Testis (tissue), 3 donors: ENCODE data around the gene WEE1. TPM values are rescaled to one million over a fixed set of nuclear protein-coding genes. Genes with fewer than 3 reads are reported as not detected.

Experiments
- DNase-seq: peaks from one replicate; pipeline ENCODE4 v3.0.0-alpha.2; 2019
- H3K27ac ChIP-seq, 2 donors: fragments of 200-600 bp; sonication (generic); one replicate each; pipeline ENCODE4 v1.5.1; 2019
- H3K27me3 ChIP-seq: fragments of 200-600 bp; sonication (generic); one replicate; pipeline ENCODE4 v1.5.1; 2019
- H3K36me3 ChIP-seq: fragments of 200-600 bp; sonication (generic); one replicate; pipeline ENCODE4 v1.5.1; 2017; ENCODE audit warnings: low read depth; ENCODE audit errors: missing control alignments
- H3K4me1 ChIP-seq: fragments of 200-600 bp; sonication (generic); one replicate; pipeline ENCODE4 v1.5.1; 2019
- H3K4me3 ChIP-seq, 2 donors: fragments of 200-600 bp; sonication (generic); one replicate each; pipeline ENCODE4 v1.5.1; 2017 to 2019
- H3K9me3 ChIP-seq: fragments of 200-600 bp; sonication (generic); one replicate; pipeline ENCODE4 v1.5.1; 2017
- POLR2A ChIP-seq: fragments of 450-650 bp; IDR thresholded peaks from one replicate; pipeline ENCODE4 v1.6.1; 2017; ENCODE audit warnings: antibody characterized with exemption, mild to moderate bottlenecking, moderate library complexity
- WGBS, 2 donors: methylation state at CpG; one replicate each; pipeline ENCODE4 v1.1.5; 2018; 5-methylcytosine and 5-hydroxymethylcytosine counted together
- intact Hi-C: fragments of 100-400 bp; cut with DNase I; formaldehyde crosslinking; loops from one replicate; pipeline ENCODE4 v1.15.1; 2023; ENCODE audit warnings: low total_unique reads
- polyA plus RNA-seq: library from polyadenylated mRNA; stranded (reverse); fragments of 350-450 nt; fragmentation: Illumina TruSeq; extraction: RNeasy Lipid Tissue Mini Kit (QIAGEN cat#74804); gene quantifications from one replicate; pipeline ENCODE4 v1.2.3, GENCODE V29; 2014; ENCODE audit warnings: low read depth, low replicate concordance; ENCODE audit not compliant: insufficient read depth
- total RNA-seq, 2 donors: library from RNA; depleted of rRNA; stranded (reverse); fragments of >200 nt; gene quantifications; one replicate each; pipeline ENCODE4 v1.2.3, GENCODE V29; 2016
- TF ChIP-seq, protein P1 (sequence below), 3 experiments: fragments of 450-650 bp in 2 of 3; fragments of 200-600 bp in 1 of 3; sonication (generic) in 1 of 3; IDR thresholded peaks; one replicate each; pipeline ENCODE4 v1.5.1; 2016 to 2019; ENCODE audit warnings: antibody characterized with exemption in 3 of 3, mild to moderate bottlenecking in 2 of 3, moderate library complexity in 1 of 3

Gene WEE1
- total and polyA plus RNA-seq, 3 donors from 2014 or later = 34.3 to 100 (median 59.8) TPM

DNA sequence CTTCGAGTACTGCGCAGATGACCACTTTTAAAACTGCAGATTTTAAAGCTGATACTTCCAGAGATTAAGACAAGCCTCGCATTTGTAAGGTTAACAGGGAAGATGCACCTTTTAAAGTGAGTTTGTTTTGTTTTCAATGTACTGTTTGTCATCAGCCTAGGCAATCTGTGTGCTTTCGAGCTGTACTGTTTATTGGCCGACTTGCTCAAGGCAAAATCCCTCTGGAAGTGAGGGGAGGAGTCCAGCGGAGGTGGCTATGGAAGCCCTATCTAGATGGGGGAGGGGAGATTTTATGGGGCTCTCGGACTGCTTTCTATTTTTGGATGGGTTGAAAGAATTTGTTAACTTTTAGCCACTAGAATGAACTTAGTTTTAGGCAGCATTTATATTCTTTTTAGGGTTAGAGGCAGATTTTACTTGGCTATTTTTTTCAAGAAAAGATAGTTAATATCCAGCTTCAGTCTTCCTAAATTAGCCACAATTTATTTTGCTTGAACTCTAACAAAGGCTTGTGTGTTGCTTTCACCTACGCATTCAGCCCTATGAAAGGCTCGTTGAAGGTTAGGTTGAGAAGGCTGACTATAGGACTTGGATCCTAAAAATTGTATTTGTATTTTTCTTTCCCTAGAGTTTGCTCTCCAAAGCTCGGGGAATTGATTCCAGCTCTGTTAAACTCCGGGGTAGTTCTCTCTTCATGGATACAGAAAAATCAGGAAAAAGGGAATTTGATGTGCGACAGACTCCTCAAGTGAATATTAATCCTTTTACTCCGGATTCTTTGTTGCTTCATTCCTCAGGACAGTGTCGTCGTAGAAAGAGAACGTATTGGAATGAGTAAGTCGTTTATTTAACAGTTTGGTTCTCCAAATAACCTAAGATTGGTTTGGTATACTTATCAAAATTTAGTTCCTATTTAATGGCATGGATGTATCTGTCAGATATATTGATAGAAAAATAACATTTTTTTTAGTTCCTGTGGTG lies 2.1 kb downstream of the WEE1 start:
- TF ChIP-seq POLR2A = no peak
- TF ChIP-seq, protein P1, sequence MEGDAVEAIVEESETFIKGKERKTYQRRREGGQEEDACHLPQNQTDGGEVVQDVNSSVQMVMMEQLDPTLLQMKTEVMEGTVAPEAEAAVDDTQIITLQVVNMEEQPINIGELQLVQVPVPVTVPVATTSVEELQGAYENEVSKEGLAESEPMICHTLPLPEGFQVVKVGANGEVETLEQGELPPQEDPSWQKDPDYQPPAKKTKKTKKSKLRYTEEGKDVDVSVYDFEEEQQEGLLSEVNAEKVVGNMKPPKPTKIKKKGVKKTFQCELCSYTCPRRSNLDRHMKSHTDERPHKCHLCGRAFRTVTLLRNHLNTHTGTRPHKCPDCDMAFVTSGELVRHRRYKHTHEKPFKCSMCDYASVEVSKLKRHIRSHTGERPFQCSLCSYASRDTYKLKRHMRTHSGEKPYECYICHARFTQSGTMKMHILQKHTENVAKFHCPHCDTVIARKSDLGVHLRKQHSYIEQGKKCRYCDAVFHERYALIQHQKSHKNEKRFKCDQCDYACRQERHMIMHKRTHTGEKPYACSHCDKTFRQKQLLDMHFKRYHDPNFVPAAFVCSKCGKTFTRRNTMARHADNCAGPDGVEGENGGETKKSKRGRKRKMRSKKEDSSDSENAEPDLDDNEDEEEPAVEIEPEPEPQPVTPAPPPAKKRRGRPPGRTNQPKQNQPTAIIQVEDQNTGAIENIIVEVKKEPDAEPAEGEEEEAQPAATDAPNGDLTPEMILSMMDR (IDR thresholded peaks at IDR 0.05) = no peak
- H3K36me3 ChIP-seq = no peaks in the 10 kb centered on the region
- intact Hi-C loops = no loop called here
- DNase-seq = peak; percentile 68
- WGBS, 2 donors = 5 to 9% methylated on average over 17 of the region's 17 CpGs
- peak overlapping the region; percentile 74 to 77 for H3K4me3 ChIP-seq
- peak overlapping the region; percentile 86 to 88 for H3K27ac ChIP-seq
- H3K9me3 ChIP-seq = no peaks in the 10 kb centered on the region
- H3K4me1 ChIP-seq = no peaks in the 10 kb centered on the region
- no peaks in the 10 kb centered on the region for H3K27me3 ChIP-seq

DNA sequence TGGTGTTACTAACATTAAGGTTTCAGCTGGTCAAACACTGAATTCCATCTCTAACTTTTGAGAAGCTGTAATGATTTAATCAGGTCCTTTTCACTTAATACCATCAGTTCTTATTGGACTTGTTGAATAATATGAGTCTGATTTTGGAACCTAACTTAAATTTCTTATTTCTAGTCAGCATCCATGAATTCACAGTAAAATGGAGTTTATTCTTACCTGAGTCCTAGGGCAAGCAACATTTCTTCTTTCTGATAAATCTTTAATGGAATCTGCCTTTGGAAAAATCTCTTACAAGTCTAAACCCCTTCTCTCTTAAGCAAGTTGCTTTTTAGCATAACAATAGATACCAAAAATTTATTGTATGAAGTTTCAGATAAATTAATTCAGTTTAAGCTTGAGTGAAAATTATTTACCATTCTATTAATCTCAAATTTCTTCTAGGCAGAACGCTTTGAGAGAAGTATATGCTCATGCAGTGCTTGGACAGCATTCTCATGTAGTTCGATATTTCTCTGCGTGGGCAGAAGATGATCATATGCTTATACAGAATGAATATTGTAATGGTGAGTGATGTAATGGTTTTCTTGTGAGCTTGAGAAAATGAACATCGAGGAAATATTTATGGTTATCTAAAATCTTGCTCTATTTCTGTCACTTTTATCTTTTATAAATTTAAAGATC lies 3.4 kb downstream of the WEE1 start:
- Histone ChIP-seq H3K9me3 (no peaks in the 10 kb centered on the region), H3K36me3 (no peaks in the 10 kb centered on the region), H3K27me3 (no peaks in the 10 kb centered on the region), H3K4me3 (no peak overlapping the region), H3K27ac (no peak overlapping the region), H3K4me1 (no peaks in the 10 kb centered on the region)
- intact Hi-C loops = no loop called here
- WGBS, 2 donors = 56 to 60% methylated on average over 4 of the region's 4 CpGs
- TF ChIP-seq, protein P1 (IDR thresholded peaks at IDR 0.05) = no peak
- TF ChIP-seq POLR2A = no peak
- DNase-seq = no peak

DNA sequence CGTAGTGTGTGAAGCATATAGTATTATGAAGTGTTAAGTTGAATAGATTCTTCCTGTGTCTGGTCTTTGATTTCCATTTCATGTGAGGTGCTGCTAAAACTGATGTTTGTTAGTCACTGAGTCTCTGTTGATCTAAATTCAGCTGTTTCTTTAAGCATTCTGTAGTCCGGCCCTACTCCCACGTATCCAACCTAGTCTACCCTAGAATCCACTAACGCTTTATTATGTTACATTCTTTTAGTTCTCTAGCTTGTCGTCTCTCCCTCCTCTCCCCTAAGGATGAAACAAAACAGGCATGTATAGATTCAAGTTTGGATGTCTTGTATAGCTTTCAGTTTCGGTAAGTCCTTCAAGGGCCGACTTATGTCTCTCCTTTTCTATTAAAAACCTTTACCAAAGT lies 4.1 kb downstream of the WEE1 start:
- Histone ChIP-seq H3K4me1 (no peaks in the 10 kb centered on the region), H3K36me3 (no peaks in the 10 kb centered on the region), H3K27me3 (no peaks in the 10 kb centered on the region), H3K27ac (no peak overlapping the region), H3K4me3 (no peak overlapping the region), H3K9me3 (no peaks in the 10 kb centered on the region)
- 52 to 58% methylated on average over 7 of the region's 7 CpGs for WGBS, 2 donors
- intact Hi-C loops = no loop called here
- DNase-seq = no peak
- TF ChIP-seq, protein P1 (IDR thresholded peaks at IDR 0.05) = no peak
- no peak for TF ChIP-seq POLR2A

DNA sequence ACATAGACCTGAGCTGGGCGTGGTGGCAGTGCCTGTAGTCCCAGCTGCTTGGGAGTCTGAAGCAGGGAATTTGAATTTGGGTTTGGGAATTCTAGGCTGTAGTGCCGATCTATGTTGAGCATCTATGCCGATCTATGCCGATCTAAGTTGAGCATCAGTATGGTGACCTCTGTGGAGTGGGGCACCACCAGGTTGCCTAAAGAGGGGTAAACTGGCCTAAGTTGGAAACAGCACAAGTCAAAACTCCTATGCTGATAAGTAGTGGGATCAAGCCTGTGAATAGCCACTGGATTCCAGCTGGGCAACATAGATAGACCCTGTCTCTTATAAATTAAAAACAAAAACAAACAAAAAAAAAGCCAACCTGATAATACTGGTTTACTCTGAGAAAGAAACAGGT lies 7.4 kb downstream of the WEE1 start:
- intact Hi-C loops = no loop called here
- 99% methylated on average over 4 of the region's 4 CpGs for WGBS, 2 donors

More for the DNA sequence above, 7.4 kb downstream of the WEE1 start:
- H3K4me3 ChIP-seq = no peak overlapping the region
- no peak for DNase-seq
- H3K9me3 ChIP-seq = no peaks in the 10 kb centered on the region
- H3K27ac ChIP-seq = no peak overlapping the region
- H3K27me3 ChIP-seq = no peaks in the 10 kb centered on the region
- H3K36me3 ChIP-seq = no peaks in the 10 kb centered on the region
- no peaks in the 10 kb centered on the region for H3K4me1 ChIP-seq
- TF ChIP-seq, protein P1 (IDR thresholded peaks at IDR 0.05) = no peak
- TF ChIP-seq POLR2A = no peak
